ENCODE data around the gene NRP1.

DNA sequence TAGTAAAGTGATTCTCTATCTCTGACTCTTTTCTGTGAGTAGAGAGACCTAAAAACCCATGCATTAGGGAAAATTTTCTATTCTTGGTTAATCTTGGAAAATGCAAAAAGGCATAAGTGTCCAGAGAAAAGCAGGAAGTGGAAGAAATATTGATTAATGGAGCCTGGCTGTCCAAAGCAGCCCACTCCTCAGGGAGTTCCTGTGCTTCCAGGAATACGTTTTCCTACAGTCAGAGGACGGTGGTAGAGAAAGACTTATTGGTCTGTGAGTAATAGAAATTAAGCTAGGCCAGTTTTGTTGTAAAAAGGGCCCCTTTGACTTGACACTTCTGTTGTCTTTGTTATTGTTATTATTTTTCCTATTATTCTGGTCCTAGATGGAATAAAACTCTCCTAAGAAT is 157.8 kb downstream of the NRP1 start:
- TF ChIP-seq POLR2A (IDR thresholded peaks at IDR 0.05) (no peak), POLR2AphosphoS5 (IDR thresholded peaks at IDR 0.05) (no peak)
- TF ChIP-seq, protein P1, sequence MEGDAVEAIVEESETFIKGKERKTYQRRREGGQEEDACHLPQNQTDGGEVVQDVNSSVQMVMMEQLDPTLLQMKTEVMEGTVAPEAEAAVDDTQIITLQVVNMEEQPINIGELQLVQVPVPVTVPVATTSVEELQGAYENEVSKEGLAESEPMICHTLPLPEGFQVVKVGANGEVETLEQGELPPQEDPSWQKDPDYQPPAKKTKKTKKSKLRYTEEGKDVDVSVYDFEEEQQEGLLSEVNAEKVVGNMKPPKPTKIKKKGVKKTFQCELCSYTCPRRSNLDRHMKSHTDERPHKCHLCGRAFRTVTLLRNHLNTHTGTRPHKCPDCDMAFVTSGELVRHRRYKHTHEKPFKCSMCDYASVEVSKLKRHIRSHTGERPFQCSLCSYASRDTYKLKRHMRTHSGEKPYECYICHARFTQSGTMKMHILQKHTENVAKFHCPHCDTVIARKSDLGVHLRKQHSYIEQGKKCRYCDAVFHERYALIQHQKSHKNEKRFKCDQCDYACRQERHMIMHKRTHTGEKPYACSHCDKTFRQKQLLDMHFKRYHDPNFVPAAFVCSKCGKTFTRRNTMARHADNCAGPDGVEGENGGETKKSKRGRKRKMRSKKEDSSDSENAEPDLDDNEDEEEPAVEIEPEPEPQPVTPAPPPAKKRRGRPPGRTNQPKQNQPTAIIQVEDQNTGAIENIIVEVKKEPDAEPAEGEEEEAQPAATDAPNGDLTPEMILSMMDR (IDR thresholded peaks at IDR 0.05): no peak
